ENCODE measurements around the gene QRSL1. TPM values are rescaled to one million over a fixed set of nuclear protein-coding genes. Genes with fewer than 3 reads are reported as not detected.

Gene QRSL1
- total RNA-seq, 1 experiment from 2014 or later, result 19.5 TPM

DNA sequence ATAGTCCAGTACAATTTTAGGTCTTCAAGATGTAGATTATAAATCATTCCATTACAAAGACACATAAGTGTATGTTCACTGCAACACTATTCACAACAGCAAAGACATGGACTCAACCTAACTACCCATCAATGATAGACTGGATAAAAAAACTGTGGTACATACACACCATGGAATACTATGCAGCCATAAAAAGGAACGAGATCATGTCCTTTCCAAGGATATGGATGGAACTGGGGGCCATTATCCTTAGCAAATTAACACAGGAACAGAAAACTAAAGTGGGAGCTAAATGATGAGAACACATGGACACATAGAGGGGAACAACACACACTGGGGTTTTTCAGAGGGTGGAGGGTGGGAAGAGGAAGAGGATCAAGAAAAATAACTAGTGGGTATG is 6.3 kb upstream of the QRSL1 start:
- H2BK5ac ChIP-seq (ENCODE audit: insufficient read length, low read length), result no peak overlapping the region
- H3K79me2 ChIP-seq (ENCODE audit: insufficient read depth, low read length), result no peaks in the 10 kb centered on the region
- H3K79me1 ChIP-seq (ENCODE audit: insufficient read depth, low read depth, low read length, poor library complexity, severe bottlenecking), result no peaks in the 10 kb centered on the region
- H3T11ph ChIP-seq (ENCODE audit: low read length), result no peak overlapping the region
- H2AFZ ChIP-seq (ENCODE audit: low read length), result no peak overlapping the region
- H3K27ac ChIP-seq (ENCODE audit: insufficient read length, low read depth, low read length), result no peak overlapping the region
- no peak overlapping the region for H3K4me2 ChIP-seq (ENCODE audit: insufficient read depth, insufficient read length, low read length)
- no peak overlapping the region for H3K23ac ChIP-seq (ENCODE audit: insufficient read length, low read depth, low read length)
- no peak overlapping the region for H2BK15ac ChIP-seq (ENCODE audit: low read depth, low read length)
- H3K4ac ChIP-seq (ENCODE audit: low read depth, low read length), result no peak overlapping the region
- H2BK20ac ChIP-seq (ENCODE audit: low read depth, low read length, poor library complexity, severe bottlenecking), result no peak overlapping the region
- H3K4me1 ChIP-seq (ENCODE audit: insufficient read depth, low read length), result peaks cover 4% of the 10 kb centered on the region; the same call in 1 of the 2 replicates
- no peaks in the 10 kb centered on the region for H3K27me3 ChIP-seq (ENCODE audit: insufficient read depth, low read length)
- Mint-ChIP-seq H3K9me3 (peaks cover 14 to 18% of the 10 kb centered on the region in 2 experiments), H3K4me1 (peaks cover 36 to 41% of the 10 kb centered on the region in 2 experiments), H3K36me3 (ENCODE audit: insufficient read depth in 1 of 3, low read depth in 3 of 3) (peaks cover 21 to 48% (median 38%) of the 10 kb centered on the region in 3 experiments), H3K4me3 (no peak overlapping the region), H3K27me3 (ENCODE audit: low read depth) (no peaks in the 10 kb centered on the region; the same call in 1 of the 2 replicates), H3K27ac (no peak overlapping the region)
- WGBS (ENCODE audit: extremely low coverage, insufficient read length, low lambda C conversion rate), result no CpG with 5 or more reads among the region's 1 CpG
- H3K14ac ChIP-seq (ENCODE audit: insufficient read depth, low read length), result no peak overlapping the region
- H4K8ac ChIP-seq (replicated peaks; ENCODE audit: insufficient read length, low read depth, low read length), result no peak overlapping the region
- H3K9ac ChIP-seq (ENCODE audit: extremely low read depth, insufficient read length, low read length), result no peak overlapping the region
- H2AK5ac ChIP-seq (ENCODE audit: insufficient read length, low read length), result no peak overlapping the region
- H4K5ac ChIP-seq (ENCODE audit: insufficient read length, low read depth, low read length), result no peak overlapping the region
- H3K18ac ChIP-seq (ENCODE audit: insufficient read length, low read depth, low read length), result no peak overlapping the region
- peaks cover 7% of the 10 kb centered on the region for H3K9me3 ChIP-seq (ENCODE audit: control insufficient read depth, low read depth, low read length)
- no peak overlapping the region for H2BK12ac ChIP-seq (ENCODE audit: insufficient read length, low read depth, low read length)
- no peaks in the 10 kb centered on the region for H4K20me1 ChIP-seq (ENCODE audit: control insufficient read depth, insufficient read depth, insufficient read length)
- DNase-seq, result no peak
- H4K91ac ChIP-seq (ENCODE audit: insufficient read length, low read depth, low read length), result no peak overlapping the region
- TF ChIP-seq, protein P1, sequence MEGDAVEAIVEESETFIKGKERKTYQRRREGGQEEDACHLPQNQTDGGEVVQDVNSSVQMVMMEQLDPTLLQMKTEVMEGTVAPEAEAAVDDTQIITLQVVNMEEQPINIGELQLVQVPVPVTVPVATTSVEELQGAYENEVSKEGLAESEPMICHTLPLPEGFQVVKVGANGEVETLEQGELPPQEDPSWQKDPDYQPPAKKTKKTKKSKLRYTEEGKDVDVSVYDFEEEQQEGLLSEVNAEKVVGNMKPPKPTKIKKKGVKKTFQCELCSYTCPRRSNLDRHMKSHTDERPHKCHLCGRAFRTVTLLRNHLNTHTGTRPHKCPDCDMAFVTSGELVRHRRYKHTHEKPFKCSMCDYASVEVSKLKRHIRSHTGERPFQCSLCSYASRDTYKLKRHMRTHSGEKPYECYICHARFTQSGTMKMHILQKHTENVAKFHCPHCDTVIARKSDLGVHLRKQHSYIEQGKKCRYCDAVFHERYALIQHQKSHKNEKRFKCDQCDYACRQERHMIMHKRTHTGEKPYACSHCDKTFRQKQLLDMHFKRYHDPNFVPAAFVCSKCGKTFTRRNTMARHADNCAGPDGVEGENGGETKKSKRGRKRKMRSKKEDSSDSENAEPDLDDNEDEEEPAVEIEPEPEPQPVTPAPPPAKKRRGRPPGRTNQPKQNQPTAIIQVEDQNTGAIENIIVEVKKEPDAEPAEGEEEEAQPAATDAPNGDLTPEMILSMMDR (conservative IDR thresholded peaks at IDR 0.05), result no peak
- H3K23me2 ChIP-seq (ENCODE audit: insufficient read length, low read depth, low read length, poor library complexity, severe bottlenecking), result no peaks in the 10 kb centered on the region
- no peak overlapping the region for H2BK120ac ChIP-seq (ENCODE audit: low read depth, low read length, poor library complexity, severe bottlenecking)
- no peak overlapping the region for H3K56ac ChIP-seq (ENCODE audit: insufficient read length, low read depth, low read length)

All from H9 (cell line).